ENCODE measurements around the gene SLX1A.
"Not testable (repeated sequence)": the region's sequence is repeated elsewhere in the genome, so short reads cannot be mapped to it uniquely, and the experiment has no call there.

SLX1A gene

DNA sequence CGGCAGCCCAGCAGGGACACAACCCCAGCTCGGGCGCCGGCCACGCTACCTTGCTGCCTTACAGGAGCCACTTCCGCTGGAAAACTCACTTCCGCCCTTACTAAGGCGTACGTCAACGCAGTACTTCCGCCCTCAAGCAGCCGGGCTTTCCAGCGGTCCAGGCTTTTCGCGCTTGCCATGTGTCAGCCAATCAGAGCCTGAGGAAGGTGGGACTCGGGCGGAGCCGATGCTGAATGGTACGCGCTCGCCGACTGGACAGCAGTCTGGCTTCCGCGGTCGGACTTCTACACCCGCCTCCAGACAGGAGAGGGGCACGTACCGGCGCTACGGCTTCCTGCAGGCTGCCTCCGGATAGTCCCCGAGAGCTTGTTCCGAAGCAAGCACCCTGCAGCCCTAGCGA lies at the start of gene SLX1A, which contains the start of gene BOLA2B:
SLX1A (plus strand) TSS at position 261 of the 400 bp plus-strand sequence. CDS start 210 bp downstream, outside the sequence.
BOLA2B (minus strand) TSS at position 52 of the 400 bp plus-strand sequence. CDS start 71 bp downstream, outside the sequence.
- DNase-seq: not testable (repeated sequence)

DNA sequence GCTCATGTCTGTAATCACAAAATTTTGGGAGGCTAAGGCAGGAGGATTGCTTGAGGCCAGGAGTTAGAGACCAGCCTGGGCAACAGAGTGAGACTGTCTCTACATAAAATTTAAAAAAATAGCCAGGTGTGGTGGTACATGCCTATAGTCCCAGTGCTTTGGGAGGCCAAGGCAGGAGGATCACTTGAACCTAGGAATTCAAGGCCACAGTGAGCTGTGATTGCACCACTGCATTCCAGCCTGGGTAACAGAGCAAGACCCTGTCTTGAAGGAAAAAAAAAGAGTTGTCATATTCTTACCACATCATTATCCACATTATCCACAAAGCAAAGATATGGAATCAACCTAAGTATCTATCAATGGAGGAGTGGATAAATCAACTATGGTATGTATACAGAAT lies 49.7 kb upstream of the SLX1A start:
- no peak for DNase-seq

DNA sequence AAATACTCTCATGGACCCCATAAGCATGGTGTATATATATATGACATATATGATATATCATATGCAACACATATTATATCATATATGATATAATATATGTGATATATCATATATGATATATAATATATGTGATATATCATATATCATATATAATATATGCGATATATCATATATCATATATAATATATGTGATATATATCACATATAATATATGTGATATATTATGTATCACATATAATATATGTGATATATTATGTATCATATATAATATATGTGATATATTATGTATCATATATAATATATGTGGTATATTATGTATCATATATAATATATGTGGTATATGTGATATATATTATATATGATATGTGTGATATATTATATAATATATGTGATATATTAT lies 48.8 kb upstream of the SLX1A start:
- no peak for DNase-seq

DNA sequence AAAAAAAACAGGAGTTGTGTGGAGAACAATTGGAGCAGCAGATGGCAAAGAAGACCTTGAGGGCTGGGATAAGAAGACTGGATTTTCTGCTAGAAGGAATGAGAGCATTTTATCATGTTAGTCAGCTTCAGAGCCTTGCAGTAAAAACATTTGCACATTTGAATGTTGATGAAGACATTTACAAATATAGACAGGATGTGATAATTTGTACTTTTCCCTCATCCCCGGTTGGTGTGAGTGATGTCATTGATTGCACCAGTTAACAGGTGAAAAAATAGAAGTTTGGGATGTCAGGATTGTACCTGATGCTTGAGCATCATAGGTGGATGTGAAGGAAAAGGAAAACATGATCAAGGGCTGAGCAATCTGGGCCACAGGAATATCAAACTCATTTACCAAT lies 48.0 kb upstream of the SLX1A start:
- no peak for DNase-seq

DNA sequence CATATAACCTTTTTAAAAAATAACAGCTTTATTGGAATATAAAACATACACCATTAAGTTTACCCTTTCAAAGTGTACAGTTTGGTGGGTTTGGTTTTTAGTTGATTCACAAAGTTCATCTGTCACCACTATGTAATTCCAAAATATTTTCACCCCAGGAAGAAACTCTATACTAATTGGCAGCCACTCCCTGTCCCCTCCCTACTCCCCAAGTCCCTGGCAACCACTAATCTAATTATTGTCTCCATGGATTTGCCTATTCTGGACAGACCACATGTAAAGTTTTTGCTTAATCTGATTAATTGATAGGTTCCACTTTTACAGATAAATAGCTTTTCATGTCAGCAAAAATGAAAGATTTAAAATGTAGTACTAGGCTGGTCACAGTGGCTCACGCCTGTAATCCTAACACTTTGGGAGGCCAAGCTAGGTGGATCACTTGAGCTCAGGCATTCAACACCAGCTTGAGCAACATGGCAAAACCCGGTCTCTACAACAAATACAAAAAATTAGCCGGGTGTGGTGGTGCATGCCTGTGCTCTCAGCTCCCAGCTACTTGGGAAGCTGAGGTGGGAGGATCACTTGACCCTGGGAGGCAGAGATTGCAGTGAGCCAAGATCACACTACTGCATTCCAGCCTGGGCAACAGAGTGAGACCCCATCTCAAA lies 45.7 kb upstream of the SLX1A start:
- no peak for DNase-seq

DNA sequence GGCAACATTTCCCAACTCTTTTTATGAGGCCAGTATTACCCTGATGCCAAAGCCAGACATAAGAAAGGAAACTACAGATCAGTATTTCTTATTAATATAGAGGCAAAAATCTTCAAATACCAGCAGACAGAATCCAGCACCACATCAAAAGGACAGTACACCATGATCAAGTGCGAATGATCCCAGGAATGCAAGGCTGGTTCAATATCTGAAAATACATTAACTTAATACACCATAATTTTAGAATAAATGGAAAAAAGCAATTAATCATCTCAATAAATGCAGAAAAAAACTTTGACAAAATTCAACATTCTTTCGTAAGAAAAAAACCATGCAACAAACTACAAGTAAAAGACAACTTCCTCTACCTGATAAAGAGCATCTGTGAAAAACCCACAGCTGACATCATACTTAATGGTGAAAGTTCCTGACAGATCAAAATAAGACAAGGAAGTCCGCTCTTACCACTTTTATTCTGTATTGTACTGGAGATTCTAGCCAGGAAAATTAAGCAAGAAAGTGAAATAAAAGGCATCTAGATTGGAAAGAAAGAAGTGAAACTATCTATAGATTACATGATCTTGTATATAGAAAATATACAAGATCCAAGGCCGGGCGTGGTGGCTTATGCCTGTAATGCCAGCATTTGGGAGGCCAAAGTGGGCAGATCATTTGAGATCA lies 44.3 kb upstream of the SLX1A start:
- DNase-seq: no peak

DNA sequence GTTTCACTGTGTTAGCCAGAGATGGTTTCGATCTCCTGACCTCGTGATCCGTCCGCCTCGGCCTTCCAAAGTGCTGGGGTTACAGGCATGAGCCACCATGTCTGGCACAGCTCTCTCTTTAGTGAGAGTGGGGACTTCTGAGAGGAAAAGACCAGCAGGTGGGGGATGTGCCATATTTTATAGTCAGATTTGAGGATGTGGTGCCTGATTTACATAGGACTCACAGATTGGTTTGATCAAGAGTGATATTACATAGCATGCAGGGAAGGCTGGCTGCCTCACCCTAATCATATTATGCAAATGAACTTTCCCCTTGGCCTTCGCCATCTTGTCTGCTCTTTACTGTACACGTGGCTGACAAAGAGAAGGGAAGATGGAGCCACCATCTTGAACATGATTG lies 42.6 kb upstream of the SLX1A start:
- no peak for DNase-seq

DNA sequence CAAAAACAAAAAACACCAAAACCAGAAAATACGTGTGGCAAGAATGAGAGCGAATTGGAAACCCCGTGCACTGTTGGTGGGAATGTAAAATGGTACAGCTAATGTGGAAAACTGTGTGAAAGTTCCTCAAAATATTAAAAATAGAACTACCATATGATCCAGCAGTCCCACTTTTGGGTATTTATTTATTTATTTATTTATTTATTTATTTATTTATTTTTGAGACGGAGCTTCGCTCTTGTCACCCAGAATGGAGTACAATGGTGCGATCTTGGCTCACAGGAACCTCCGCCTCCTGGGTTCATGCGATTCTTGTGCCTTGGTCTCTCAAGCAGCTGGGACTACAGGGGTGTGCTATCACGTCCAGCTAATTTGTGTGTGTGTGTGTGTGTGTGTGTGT lies 41.2 kb upstream of the SLX1A start:
- no peak for DNase-seq

DNA sequence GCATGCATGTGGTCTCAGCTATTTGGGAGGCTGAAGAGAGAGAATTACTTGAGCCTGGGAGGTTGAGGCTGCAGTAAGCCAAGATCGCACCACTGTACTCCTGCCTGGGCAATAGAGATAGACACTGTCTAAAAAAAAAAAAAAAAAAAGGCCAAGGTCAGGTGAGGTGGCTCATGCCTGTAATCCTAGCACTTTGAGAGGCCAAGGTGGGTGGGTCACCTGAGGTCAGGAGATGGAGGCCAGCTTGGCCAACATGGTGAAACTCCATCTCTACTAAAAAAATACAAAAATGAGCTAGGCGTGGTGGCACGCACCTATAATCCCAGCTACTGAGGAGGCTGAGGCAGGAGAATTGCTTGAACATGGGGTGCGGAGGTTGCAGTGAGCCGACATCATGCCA lies 38.5 kb upstream of the SLX1A start:
- no peak for DNase-seq

DNA sequence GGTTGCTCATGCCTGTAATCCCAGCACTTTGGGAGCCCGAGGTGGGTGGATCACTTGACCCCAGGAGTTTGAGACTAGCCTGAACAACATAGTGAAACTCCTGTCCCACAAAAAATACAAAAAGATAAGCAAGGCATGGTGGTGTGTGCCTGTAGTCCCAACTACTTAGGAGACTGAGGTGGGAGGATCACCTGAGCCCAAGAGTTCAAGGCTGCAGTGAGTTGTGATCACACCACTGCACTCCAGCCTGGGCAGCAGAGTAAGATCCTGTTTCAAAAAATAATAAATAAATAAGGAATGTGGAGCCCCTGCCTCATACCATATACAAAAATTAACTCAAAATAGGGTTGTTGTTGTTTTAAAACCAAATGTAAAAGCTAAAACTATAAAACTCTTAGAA lies 36.5 kb upstream of the SLX1A start:
- DNase-seq: no peak

DNA sequence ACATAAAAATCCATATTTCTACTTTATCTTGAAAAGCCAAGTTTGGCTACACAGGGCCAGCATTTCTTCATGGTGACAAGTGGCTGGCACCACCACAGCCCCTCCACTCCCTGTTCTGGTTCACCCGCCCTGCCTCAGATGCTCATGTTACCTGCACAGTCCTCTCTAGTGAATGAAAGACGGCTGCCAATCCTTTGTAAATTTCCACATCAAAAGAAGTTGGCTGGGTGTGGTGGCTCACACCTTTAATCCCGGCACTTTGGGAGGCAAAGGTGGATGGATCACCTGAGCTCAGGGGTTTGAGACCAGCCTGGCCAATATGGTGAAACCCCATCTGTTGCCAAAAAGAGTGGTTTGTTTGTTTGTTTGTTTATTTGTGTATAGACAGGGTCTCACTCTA lies 30.1 kb upstream of the SLX1A start:
- DNase-seq: no peak

DNA sequence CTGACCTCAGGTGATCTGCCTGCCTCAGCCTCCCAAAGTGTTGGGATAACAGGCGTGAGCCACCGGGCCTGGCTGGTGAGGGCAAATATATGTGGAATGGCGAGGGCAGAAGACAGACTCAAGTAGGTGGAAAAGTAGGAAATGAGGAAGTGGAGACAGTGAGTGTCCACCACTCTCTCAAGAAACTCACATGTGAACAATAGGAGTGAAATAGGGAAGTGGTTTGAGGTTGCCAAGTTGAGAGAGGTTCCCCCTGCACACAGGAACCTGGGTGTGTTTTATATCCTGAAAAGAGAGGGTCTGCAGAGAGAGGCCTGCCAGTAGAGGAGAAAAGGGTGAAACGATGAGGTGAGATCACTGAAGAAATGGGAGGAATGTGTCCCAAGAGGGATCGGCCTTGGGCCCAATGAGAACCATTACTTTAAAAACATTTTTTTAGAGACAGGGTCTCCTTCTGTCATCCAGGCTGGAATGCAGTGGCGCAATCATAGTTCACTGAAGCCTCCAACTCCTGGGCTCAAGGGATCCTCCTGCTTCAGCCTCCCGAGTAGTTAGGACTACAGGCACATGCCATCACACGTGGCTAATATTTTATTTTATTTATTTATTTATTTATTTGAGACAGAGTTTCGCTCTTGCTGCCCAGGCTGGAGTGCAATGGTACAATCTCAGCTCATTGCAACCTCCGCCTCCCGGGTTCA lies 27.3 kb upstream of the SLX1A start:
- DNase-seq: peak; percentile 14

DNA sequence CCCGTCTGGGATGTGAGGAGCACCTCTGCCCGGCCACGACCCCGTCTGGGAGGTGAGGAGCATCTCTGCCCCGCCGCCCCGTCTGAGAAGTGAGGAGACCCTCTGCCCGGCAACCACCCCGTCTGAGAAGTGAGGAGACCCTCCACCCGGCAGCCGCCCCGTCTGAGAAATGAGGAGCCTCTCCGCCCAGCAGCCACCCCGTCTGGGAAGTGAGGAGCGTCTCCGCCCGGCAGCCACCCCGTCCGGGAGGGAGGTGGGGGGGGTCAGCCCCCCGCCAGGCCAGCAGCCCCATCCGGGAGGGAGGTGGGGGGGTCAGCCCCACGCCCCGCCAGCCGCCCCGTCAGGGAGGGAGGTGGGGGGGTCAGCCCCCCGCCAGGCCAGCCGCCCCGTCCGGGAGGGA lies 24.9 kb upstream of the SLX1A start:
- not testable (repeated sequence) for DNase-seq

DNA sequence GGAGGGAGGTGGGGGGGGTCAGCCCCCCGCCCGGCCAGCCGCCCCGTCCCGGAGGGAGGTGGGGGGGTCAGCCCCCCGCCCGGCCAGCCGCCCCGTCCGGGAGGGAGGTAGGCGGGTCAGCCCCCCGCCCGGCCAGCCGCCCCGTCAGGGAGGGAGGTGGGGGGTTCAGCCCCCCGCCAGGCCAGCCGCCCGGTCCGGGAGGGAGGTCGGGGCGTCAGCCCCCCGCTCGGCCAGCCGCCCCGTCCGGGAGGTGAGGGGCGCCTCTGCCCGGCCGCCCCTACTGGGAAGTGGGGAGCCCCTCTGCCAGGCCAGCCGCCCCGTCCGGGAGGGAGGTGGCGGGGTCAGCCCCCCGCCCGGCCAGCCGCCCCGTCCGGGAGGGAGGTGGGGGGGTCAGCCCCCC lies 24.3 kb upstream of the SLX1A start:
- DNase-seq: not testable (repeated sequence)

DNA sequence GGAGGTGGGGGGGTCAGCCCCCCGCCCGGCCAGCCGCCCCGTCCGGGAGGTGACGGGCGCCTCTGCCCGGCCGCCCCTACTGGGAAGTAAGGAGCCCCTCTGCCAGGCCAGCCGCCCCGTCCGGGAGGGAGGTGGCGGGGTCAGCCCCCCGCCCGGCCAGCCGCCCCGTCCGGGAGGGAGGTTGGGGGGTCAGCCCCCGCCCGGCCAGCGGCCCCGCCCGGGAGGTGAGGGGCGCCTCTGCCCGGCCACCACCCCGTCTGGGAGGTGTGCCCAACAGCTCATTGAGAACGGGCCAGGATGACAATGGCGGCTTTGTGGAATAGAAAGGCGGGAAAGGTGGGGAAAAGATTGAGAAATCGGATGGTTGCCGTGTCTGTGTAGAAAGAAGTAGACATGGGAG lies 23.5 kb upstream of the SLX1A start:
- not testable (repeated sequence) for DNase-seq

DNA sequence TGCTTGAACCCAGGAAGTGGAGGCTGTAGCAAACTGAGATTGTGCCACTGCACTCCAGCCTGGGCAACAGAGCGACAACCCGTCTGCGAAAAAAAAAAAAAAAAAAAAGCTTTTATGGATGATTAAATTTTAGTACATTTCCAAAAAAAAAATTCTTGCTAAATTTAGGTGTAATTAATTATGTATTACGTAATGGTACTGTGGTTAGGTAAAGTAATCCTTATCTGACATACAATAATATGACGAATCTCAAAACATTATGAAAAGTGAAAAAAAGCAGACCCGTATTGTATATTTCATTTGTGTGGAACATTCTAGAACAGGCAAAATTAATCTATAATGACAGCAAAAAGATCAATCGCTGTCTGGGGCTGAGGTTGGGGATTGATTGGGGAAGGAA lies 20.6 kb upstream of the SLX1A start:
- DNase-seq: no peak

DNA sequence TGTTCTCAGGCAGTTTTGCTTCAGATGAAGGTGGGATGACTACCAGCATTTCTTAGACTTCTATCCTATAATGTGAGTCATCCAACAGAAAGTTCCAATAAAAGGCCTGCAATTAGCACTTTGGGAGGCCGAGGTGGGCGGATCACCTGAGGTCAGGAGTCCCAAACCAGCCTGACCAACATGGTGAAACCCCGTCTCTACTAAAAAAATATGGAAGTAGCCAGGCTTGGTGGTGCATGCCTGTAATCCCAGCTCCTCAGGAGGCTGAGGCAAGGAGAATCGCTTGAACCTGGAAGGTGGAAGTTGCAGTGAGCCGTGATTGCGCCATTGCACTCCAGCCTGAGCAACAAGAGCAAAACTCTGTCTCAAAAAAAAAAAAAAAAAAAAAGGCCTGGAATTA lies 16.8 kb upstream of the SLX1A start:
- DNase-seq: not testable (repeated sequence)

DNA sequence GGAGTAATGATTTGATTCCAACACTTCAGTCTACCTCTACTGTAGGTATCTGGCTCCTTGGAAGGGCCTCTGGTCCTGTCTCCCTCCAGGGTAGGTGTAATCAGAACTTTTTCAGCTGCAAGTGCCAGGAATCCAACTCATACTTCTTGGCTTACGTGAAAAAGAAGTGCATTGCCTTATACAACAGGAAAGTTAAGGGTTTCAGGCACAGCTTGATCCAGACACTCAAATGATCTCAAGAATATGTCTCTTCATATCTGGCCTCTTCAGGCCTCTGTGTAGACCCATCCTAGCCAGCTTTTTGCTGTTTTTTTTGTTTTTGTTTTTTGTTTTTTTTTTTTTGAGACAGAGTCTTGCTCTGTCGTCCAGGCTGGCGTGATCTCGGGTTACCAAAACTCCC lies 14.5 kb upstream of the SLX1A start:
- DNase-seq: no peak

DNA sequence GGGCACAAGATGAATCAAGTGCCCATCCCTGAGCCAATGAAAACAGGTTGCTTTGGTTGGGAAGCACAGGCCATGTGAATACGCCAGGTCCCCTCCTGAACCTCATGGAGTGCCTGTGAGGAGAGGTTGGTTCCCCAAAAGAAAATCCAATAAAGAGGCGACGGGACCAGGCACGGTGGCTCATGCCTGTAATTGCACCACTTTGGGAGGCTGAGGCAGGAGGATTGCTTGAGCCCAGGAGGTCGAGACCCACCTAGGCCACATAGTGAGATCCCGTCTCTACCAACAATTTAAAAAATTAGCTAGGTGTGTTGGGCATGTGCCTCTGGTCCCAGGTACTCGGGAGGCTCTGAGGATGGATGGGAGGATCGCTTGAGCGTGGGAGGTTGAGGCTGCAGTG lies 13.7 kb upstream of the SLX1A start:
- DNase-seq: no peak

DNA sequence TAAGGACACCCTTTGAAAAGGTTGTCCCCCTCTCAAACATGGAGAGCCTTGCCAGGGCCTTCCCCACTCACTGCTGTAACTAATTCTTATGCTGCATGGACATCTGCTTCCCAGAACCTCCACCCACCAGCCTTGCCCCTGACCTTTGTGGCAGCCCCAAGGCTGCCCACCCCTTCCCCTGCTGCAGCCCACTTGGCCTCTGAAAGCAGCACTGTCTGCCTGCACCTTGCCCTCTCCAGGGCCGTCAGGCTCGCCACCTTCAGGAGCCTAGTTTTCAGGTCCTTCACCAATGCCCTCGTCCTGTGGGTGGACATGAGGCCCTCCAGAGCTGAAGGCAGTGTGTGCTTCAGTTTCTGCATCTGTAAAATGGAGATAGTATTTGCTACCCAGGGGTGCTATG lies 12.9 kb upstream of the SLX1A start:
- DNase-seq: no peak

DNA sequence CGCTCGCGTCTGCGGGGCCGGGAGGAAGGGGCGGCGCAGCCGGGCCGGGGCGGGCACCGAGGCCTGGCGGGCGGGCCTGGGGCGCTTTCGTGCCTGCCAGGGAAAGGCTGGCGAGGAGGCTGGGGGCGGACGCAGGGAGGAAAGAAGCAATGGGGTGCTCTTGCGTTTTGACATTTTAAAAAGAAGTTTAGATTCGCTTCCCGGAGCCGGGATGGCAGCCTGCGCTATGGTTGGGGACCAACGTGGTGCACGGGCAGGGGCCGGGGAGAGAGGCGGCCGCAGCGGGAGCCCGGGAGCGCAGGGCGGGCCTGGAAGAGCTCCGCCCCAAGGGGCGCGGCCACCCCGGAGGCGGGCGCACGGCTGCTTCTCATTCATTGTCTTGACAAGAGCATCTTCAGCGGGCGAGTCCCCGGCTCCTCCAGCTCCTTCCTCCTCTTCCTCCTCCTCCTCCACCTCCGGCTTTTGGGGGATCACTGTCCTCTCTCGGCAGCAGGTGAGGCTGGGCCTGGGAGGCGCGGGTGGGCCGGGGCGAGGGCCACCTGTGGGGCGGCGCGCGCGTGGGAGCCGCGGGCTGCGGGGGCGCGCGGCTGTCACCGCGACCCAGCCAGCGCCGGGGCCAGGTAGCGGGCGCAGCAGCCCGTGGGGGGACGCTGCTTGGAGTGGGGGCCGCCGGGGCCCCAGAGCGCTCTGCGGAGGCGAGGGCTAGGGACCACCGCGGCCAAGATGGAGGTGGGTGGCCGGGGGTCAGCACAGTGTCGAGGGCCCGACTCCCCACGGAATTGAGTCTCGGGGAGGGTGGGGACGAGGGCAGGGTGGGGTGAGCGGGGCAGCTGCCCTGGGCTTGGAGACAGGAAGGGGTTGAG lies 10.2 kb upstream of the SLX1A start, which contains the start of gene CORO1A:
CORO1A (plus strand) TSS at position 370 of the 863 bp plus-strand sequence. CDS start 1,608 bp downstream, outside the sequence.
- peak; percentile 93 for DNase-seq

DNA sequence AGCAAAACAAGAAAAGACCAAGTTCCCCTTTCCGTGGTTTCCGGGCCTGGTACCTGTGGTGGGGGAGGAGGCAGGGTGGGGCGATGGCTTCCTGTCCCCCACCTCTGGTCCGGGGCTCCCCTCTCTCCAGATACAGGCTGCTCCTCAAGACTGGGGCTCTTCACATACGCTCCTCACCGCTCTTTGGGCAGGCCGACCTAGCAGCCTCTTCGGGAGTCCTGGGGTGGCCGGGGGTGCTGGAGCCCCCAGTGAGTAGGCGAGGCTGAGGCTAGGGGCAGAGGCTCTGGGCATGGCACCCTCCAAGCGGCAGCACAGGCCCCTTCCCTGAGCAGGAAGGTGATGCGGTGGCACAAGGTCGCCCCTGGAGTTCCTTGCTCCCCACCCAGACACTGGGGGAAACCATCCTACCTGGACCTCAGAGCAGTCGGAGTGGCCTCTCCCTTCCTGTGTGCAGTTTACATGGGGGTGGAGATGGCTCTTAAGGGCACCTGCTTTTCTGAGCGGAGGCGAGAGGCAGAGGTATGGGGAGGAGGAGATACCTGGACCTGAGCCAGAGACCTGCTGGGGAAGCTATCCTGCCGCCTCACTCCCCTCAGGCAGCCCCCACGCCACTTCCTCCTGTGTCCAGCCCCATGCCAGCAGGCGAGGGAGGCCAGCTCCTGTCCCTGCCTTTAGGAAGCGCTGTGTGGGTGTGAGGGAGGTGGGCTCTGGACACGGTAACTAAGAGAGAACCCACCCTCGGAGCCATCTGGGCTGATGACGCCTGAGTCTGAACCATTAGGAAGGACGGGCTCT lies 9.4 kb upstream of the SLX1A start:
- peak; percentile 90 for DNase-seq
